GM12864 (cell line): ENCODE results near the gene TMEM61.
A peak's percentile ranks its signal among the peaks of the same experiment; 100 is the strongest.

Experiments
- DNase-seq: peaks from one replicate; pipeline ENCODE4 v3.0.0-alpha.2; 2011; ENCODE audit warnings: low read depth
- H3K4me3 ChIP-seq: 2 replicates; pipeline ENCODE4 v1.5.1; 2011; ENCODE audit warnings: mild to moderate bottlenecking, low read depth, low read length, control low read depth
- CTCF ChIP-seq: IDR thresholded peaks from 2 replicates; pipeline ENCODE4 v1.5.1; 2011; ENCODE audit warnings: low read depth, mild to moderate bottlenecking, moderate library complexity, low read length, control low read depth, inconsistent platforms; ENCODE audit errors: missing control alignments

The TMEM61 gene

GRCh38 chr1:54995013-54995760, 14.8 kb downstream of the TMEM61 start:
- H3K4me3 ChIP-seq: no peak overlapping the region
- no peak for DNase-seq
- TF ChIP-seq CTCF: no peak

DNA sequence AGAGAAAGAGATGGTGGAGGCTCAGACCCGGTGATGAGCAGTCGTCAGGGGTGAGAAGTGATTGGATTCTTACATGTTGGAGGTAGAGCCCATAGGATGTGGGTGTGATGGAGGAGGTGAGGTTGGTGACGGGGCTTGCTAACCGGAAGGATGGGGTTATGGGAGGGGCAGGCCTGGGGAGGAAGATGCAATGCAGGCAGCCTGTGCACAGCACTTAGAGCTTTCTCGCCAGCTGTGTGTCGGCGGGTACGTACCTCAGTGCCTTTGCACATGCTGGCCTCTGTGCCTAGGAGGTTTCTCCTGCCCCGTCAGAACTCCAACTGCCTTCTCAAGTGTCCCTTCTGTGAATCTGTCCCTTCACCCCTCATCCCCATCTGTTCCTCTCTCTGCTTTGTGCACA, 15.4 kb downstream of the TMEM61 start:
- no peak for DNase-seq
- TF ChIP-seq CTCF: no peak
- no peak overlapping the region for H3K4me3 ChIP-seq

GRCh38 chr1:54996359-54996868, 16.0 kb downstream of the TMEM61 start:
- no peak overlapping the region for H3K4me3 ChIP-seq
- peak; percentile 27 for DNase-seq
- peak; percentile 75 for TF ChIP-seq CTCF

DNA sequence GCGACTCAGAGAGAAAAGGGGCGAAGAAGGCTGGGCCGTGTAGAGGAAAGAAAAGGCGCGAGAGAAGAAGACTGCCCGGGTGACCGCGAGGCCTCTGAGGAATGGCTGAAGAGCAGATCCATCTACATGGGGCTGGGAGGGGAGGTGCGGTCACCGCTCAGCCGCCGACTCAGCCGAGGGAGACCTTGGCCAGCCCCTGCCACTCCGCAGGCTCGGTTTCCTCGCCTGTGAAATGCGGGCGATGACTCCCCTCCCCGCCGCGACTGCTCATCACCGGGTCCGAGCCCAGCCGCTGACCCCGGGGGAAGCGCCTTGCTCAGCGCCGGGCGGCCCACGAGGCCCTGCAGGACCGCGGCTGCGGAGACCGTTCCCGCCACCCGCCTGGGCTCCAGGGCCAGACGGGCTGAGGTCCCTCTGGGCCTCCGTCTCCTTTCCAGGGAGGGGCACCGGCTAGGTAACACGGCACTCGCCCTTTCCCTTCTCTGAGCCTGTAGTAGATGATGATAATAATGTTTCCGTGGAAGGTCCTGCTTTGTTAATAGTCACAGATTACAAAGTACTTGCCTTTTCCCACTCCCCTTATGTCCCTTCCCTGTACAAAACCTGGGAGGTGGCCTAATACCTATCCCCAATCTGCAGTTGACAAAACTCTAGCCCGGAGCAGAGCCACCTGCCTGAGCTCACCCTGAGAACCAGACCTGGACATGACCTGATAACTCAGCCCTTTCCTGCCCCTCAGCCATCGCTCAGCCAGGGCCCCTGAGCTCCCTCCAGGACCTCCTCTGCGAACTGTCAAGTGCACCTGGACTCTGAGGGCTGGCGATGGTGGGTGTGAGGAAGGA, 16.7 kb downstream of the TMEM61 start:
- no peak for DNase-seq
- TF ChIP-seq CTCF: no peak
- H3K4me3 ChIP-seq: no peak overlapping the region

GRCh38 chr1:54997711-54997986, 17.2 kb downstream of the TMEM61 start:
- no peak for TF ChIP-seq CTCF
- DNase-seq: no peak
- H3K4me3 ChIP-seq: no peak overlapping the region

DNA sequence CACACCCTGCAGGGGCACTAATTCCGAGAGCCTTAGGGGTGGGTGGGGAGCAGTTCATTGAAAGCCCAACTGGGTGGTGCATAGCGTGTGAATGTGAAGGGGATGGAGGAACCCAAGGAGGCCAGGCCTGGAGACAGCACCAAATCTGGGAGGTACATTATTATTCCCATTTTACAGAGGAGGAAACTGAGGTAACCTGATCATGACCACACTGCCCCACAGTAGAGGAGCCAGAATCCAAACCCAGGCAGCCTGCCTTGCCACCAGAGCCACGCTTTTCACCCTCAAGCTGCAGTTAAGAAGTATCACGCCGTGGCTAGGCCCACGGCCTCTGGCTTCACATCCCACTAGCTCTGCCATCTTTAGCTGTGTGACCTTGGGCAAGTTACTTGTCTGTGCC, 17.7 kb downstream of the TMEM61 start:
- no peak overlapping the region for H3K4me3 ChIP-seq

More for the DNA sequence above, 17.7 kb downstream of the TMEM61 start:
- DNase-seq: no peak
- no peak for TF ChIP-seq CTCF
